Measurements from ENCODE around the gene PCK2.

- TF ChIP-seq, protein P1, sequence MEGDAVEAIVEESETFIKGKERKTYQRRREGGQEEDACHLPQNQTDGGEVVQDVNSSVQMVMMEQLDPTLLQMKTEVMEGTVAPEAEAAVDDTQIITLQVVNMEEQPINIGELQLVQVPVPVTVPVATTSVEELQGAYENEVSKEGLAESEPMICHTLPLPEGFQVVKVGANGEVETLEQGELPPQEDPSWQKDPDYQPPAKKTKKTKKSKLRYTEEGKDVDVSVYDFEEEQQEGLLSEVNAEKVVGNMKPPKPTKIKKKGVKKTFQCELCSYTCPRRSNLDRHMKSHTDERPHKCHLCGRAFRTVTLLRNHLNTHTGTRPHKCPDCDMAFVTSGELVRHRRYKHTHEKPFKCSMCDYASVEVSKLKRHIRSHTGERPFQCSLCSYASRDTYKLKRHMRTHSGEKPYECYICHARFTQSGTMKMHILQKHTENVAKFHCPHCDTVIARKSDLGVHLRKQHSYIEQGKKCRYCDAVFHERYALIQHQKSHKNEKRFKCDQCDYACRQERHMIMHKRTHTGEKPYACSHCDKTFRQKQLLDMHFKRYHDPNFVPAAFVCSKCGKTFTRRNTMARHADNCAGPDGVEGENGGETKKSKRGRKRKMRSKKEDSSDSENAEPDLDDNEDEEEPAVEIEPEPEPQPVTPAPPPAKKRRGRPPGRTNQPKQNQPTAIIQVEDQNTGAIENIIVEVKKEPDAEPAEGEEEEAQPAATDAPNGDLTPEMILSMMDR (IDR thresholded peaks at IDR 0.05), result no peak
- no peak for TF ChIP-seq EP300 (IDR thresholded peaks at IDR 0.05)
These were observed 10.6 kb upstream of the PCK2 start for GRCh38 chr14:24083462-24083861.
